Transverse colon (tissue), 3 donors: ENCODE results near the gene GSTT2.

Experiments
- POLR2A ChIP-seq: fragments of 450-650 bp; IDR thresholded peaks from one replicate; pipeline ENCODE4 v1.6.1; 2016; ENCODE audit warnings: antibody characterized with exemption, mild to moderate bottlenecking, moderate library complexity
- TF ChIP-seq, protein P1 (sequence below), 5 experiments: fragments of 200-600 bp in 3 of 5; fragments of 450-650 bp in 2 of 5; sonication (generic) in 3 of 5; IDR thresholded peaks; 1 replicate in 2 of 5; 2 replicates in 3 of 5; pipeline ENCODE4 v1.5.1; 2016 to 2017; ENCODE audit warnings: antibody characterized with exemption in 5 of 5, inconsistent platforms in 3 of 5, mild to moderate bottlenecking in 2 of 5, moderate library complexity in 1 of 5

DNA sequence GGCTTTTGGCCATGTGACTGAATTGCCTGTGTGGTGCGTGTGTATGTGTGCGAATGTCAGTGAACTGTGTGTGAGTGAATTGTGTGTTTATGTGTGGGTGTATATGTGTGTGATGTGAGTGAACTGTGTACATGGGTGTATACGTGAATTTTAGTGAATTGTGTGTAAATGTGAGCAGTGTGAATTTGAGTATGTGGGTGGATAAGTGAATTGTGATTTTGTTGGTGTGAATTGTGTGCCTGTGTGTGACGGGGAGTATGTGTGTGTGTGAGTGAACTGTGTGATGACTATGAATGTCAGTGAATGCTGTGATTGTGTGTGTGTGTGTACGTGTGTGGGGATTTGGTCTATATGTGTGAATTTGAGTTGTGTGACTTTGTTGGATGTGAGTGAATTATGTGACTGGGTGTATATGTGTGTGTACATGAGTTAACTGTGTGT, 9.7 kb upstream of the GSTT2 start:
- TF ChIP-seq, protein P1, sequence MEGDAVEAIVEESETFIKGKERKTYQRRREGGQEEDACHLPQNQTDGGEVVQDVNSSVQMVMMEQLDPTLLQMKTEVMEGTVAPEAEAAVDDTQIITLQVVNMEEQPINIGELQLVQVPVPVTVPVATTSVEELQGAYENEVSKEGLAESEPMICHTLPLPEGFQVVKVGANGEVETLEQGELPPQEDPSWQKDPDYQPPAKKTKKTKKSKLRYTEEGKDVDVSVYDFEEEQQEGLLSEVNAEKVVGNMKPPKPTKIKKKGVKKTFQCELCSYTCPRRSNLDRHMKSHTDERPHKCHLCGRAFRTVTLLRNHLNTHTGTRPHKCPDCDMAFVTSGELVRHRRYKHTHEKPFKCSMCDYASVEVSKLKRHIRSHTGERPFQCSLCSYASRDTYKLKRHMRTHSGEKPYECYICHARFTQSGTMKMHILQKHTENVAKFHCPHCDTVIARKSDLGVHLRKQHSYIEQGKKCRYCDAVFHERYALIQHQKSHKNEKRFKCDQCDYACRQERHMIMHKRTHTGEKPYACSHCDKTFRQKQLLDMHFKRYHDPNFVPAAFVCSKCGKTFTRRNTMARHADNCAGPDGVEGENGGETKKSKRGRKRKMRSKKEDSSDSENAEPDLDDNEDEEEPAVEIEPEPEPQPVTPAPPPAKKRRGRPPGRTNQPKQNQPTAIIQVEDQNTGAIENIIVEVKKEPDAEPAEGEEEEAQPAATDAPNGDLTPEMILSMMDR (IDR thresholded peaks at IDR 0.05): no peak
- TF ChIP-seq POLR2A: no peak
